CD4-positive, alpha-beta T cell treated with Interleukin-17A for 1 hour (primary cell): ENCODE measurements around the gene CEND1.
"Not testable (repeated sequence)": the region's sequence is repeated elsewhere in the genome, so short reads cannot be mapped to it uniquely, and the experiment has no call there.

Source experiments
- DNase-seq: peaks from one replicate; pipeline ENCODE4 v3.0.0-alpha.2; 2020

Gene CEND1

GRCh38 chr11:763073-763463 is 26.8 kb downstream of the CEND1 start:
- DNase-seq = no peak

DNA sequence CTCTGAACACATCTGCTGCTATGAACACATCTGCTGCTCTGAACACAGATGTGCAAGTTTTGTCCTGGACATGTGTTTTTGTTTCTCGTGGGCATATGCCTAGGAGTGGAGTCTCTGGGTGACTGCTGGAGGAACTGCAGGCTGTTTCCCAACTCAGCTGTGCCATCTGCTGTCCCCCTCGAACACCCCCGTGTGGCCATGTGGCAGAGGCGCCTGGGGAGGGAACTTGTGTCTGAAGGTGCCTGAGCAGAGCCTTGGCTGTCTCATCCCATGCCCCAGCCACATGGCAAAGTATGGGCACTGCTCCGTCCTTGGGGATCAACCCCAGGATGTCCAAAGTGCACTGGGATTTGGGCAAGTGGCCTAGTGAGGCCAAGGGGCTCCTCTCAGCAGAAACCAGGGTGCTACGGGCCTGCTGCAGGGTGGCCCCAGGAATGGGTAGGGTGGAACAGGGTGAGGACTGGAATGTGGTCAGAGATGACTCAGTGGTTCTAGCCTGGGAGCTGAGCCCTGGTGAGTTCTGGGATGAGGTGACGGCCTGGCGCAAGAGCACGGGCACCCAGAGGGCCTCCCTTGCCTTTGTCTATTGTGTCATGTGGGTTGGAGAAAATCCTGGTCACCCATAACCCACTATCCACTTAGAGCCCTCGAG is 27.3 kb downstream of the CEND1 start:
- no peak for DNase-seq

- DNase-seq = no peak
These were observed 28.3 kb downstream of the CEND1 start for GRCh38 chr11:761526-762108.

GRCh38 chr11:760236-760635 is 29.7 kb downstream of the CEND1 start:
- no peak for DNase-seq

DNA sequence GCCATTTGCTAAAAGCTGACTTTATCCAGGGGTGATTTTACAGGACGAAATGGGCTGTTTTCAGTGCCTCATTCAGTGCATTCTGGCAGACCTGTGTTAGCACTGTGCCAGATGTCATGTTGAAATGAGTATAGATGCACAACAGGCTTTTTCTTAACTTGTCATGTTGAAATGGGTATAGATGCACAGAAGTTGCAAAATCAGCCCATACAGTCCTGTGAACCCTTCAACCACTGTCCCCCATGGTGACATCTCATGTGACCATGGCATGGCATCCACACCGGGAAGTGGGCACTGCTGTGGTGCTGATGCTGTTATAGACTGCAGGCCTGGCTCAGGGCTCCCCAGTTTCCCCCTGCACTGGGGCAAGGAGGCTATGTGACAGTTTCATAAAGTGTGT is 40.2 kb downstream of the CEND1 start:
- no peak for DNase-seq

DNA sequence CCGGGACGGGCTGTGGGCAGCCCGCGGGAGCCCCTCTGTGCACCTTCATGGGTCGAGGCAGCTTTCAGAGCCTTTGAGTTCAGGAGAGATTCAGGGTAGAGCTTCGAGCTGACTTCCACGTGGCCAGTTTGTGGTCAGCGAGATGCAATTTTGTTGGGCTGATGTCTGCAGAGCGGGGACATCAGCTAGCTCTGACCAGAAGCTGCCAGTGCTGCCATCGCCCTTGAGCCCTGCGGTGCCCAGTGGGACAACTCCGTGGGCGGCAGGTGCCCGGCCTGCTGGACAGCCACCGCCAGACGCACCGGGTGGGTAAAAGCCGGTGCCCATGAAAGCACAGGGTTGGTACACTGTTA is 41.9 kb downstream of the CEND1 start:
- no peak for DNase-seq

DNA sequence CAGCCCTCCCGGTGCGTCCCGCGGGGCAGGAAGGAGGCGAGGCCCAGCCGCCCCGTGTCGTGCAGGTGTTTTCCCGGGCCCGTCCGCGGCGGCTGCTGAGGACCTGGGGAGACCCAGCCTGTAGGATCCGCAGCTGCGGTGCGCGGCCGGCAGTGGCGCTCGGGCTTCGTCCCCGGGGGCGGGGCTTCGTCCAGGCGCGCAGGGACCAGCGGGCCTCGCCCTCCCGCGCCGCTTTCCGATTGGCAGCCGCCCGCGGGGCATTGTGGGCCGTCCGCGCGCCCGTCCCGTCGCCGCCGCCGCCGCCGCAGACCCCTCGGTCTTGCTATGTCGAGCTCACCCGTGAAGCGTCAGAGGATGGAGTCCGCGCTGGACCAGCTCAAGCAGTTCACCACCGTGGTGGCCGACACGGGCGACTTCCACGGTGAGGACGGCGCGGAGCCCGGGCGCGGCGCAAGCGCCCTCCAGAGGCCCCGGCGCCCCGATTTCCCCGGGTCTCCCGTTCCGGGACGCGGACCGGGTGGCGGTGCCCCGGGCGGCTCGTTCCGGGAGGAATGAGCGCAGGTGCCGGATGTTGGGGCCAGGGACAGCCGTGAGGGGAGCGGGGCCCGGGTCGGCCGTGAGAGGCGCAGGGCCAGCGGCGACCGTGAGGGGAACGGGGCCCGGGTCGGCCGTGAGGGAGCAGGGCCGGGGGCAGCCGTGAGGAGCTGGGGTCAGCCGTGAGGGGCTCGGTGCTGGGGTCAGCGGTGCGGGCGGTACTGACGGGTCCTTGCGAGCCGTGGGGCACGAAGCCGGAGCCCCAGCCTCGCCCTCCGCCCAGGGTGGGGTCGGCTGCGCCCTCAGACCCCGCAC is 42.5 kb downstream of the CEND1 start, which contains the start of gene TALDO1:
Gene TALDO1, plus strand, starts transcription at position 307 of the 849 bp plus-strand sequence. Its CDS starts 18 bp downstream, at position 325.
- peak; percentile 85 for DNase-seq

GRCh38 chr11:746289-747157 is 43.4 kb downstream of the CEND1 start:
- peak; percentile 32 for DNase-seq

DNA sequence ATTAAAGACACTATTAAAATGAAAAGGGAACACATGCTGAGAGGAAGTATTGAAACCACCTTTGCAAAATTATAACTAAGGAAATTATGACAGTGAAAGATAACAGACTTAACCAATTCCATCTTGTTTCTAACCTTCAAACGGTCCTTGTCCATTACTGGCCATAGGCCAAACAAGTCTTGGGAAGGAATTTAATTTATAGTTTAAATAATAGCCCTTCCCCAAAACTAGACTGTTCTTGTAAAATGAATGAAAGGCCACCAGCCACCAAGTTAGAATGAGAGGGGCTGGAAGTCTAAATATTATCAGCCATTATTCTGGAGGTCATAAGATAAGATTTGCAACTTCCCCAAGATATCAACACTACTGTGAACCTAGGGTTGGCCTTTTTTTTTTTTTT is 44.5 kb downstream of the CEND1 start:
- DNase-seq = no peak

GRCh38 chr11:742571-743201 is 47.2 kb downstream of the CEND1 start:
- no peak for DNase-seq

GRCh38 chr11:742156-742546 is 47.7 kb downstream of the CEND1 start:
- DNase-seq = no peak

- DNase-seq = not testable (repeated sequence)
These were observed 52.0 kb downstream of the CEND1 start for GRCh38 chr11:737899-738298.

DNA sequence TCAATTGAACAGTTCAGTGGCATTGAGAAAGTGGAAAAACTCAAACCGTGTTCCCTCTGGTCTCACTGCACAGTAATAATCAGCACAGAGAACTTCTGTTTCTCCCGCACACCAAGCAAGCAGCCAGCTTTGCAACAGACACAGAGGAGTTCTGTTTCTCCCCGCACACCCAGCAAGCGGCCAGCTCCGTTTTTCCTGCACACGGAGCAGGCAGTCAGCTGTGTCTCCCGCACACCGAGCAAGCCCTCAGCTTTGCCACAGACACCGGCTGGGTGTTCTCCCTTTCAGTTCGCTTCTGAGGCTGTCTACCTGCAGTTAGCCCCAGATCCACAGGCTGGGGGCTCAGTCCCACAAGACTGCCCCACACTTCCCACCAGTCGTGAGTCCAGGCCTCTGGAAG is 52.5 kb downstream of the CEND1 start:
- no peak for DNase-seq
